Left lung (tissue), 10 donors: ENCODE data around the gene NDUFS7. TPM values are rescaled to one million over a fixed set of nuclear protein-coding genes. Genes with fewer than 3 reads are reported as not detected.

Experiments used
- ATAC-seq: fragments of 200-7000 bp; cut with Tn5 transposase; one replicate; pipeline ENCODE4 v1.9.1; 2020; ENCODE audit warnings: moderate library complexity
- DNase-seq, 4 donors: peaks; one replicate each; pipeline ENCODE4 v3.0.0-alpha.2; 2013 to 2020
- H3K27ac ChIP-seq, 2 donors: fragments of 200-600 bp; sonication (generic) in 1 of 2; one replicate each; pipeline versions ENCODE4 v1.5.0 to v1.8.0; 2020 to 2021
- H3K27me3 ChIP-seq, 2 donors: fragments of 200-600 bp; sonication (generic) in 1 of 2; one replicate each; pipeline versions ENCODE4 v1.5.0 to v1.8.0; 2020 to 2021
- H3K36me3 ChIP-seq, 2 donors: fragments of 200-600 bp; sonication (generic) in 1 of 2; one replicate each; pipeline versions ENCODE4 v1.5.0 to v1.8.0; 2020 to 2021
- H3K4me1 ChIP-seq, 2 donors: fragments of 200-600 bp; one replicate each; pipeline ENCODE4 v1.8.0; 2021
- H3K4me3 ChIP-seq, 2 donors: fragments of 200-600 bp; sonication (generic) in 1 of 2; one replicate each; pipeline versions ENCODE4 v1.5.0 to v1.8.0; 2020 to 2021; ENCODE audit warnings: mild to moderate bottlenecking in 1 of 2
- H3K9me3 ChIP-seq, 2 donors: fragments of 200-600 bp; sonication (generic) in 1 of 2; one replicate each; pipeline versions ENCODE4 v1.5.0 to v1.8.0; 2020 to 2021
- CTCF ChIP-seq, 2 donors: fragments of 200-600 bp; sonication (generic) in 1 of 2; IDR thresholded peaks; one replicate each; pipeline versions ENCODE4 v1.5.0 to v1.8.0; 2021; ENCODE audit warnings: antibody characterized with exemption in 2 of 2
- intact Hi-C, 2 donors: fragments of 100-400 bp; cut with DNase I; formaldehyde crosslinking; loops; one replicate each; pipeline versions ENCODE4 v1.11.2 to v1.14.2; 2022
- polyA plus RNA-seq, 6 donors: library from polyadenylated mRNA; unstranded; fragments of 120-200 nt; gene quantifications; one replicate each; pipeline ENCODE4 v1.2.1, GENCODE V29; 2013; ENCODE audit not compliant: insufficient read length in 6 of 6
- total RNA-seq, 2 donors: library from RNA; stranded (reverse); fragmentation: NEBNext Ultra II Directional; extraction: Animal tissue kit (Norgen Biotek cat#: 25700); gene quantifications; one replicate each; pipeline ENCODE4 v1.2.1, GENCODE V29; 2021
- donor health status: DM: no; HTN: yes; CAD: no.
- donor health status: DM: no; HTN: no; CAD: no.

Gene NDUFS7
- total and polyA plus RNA-seq, 8 donors = 30.3 to 85.4 (median 42.0) TPM

GRCh38 chr19:1441022-1441426 is 57.3 kb downstream of the NDUFS7 start:
- peaks cover 0 to 39% of the 10 kb centered on the region in 2 donors for H3K36me3 ChIP-seq
- peaks cover 8 to 15% of the 10 kb centered on the region in 2 donors for H3K27me3 ChIP-seq
- no peak overlapping the region for H3K27ac ChIP-seq
- ATAC-seq (no peak), DNase-seq (no peak)
- H3K4me3 ChIP-seq = no peak overlapping the region
- intact Hi-C loops = no loop called here
- peaks cover 13 to 45% of the 10 kb centered on the region in 2 donors for H3K4me1 ChIP-seq
- TF ChIP-seq CTCF (IDR thresholded peaks at IDR 0.05) = no peak
- no peaks in the 10 kb centered on the region for H3K9me3 ChIP-seq

GRCh38 chr19:1441677-1442438 is 58.2 kb downstream of the NDUFS7 start:
- Histone ChIP-seq H3K36me3 (peaks cover 0 to 39% of the 10 kb centered on the region in 2 donors), H3K27ac (no peak overlapping the region), H3K9me3 (no peaks in the 10 kb centered on the region), H3K27me3 (peaks cover 16 to 23% of the 10 kb centered on the region in 2 donors), H3K4me3 (no peak overlapping the region), H3K4me1 (peaks cover 20 to 53% of the 10 kb centered on the region in 2 donors)
- DNase-seq (peak in 1 of 4 donors; percentile 74), ATAC-seq (no peak)
- intact Hi-C loops = no loop called here
- no peak for TF ChIP-seq CTCF (IDR thresholded peaks at IDR 0.05)

Other genes starting within 250 kb of the NDUFS7 start
- gene SBNO2, start 209.6 kb upstream of the NDUFS7 start, total RNA-seq = 100 to 1,000 TPM in 1 of 2 donors, 10 to 100 TPM in 1; 68.3 to 119 TPM
- gene SBNO2, start 209.6 kb upstream of the NDUFS7 start, polyA plus RNA-seq = 10 to 100 TPM; 17.9 to 25.5 (median 22.5) TPM
- gene STK11, start 178.1 kb upstream of the NDUFS7 start, total RNA-seq = 10 to 100 TPM; 42.6 to 52.0 TPM
- 10 to 100 TPM; 46.4 to 58.4 (median 51.1) TPM for gene STK11, start 178.1 kb upstream of the NDUFS7 start, polyA plus RNA-seq
- 1 to 10 TPM in 1 of 2 donors, under 1 TPM in 1; 0.55 to 1.5 TPM for gene CBARP, start 145.9 kb upstream of the NDUFS7 start, total RNA-seq
- gene CBARP, start 145.9 kb upstream of the NDUFS7 start, polyA plus RNA-seq = 1 to 10 TPM in 5 of 6 donors, under 1 TPM in 1; 0.75 to 2.5 (median 1.3) TPM
- gene ATP5F1D, start 142.2 kb upstream of the NDUFS7 start, total RNA-seq = 100 to 1,000 TPM; 139 to 161 TPM
- gene ATP5F1D, start 142.2 kb upstream of the NDUFS7 start, polyA plus RNA-seq = 100 to 1,000 TPM in 1 of 6 donors, 10 to 100 TPM in 5; 55.0 to 107 (median 71.8) TPM
- gene MIDN, start 135.3 kb upstream of the NDUFS7 start, total RNA-seq = 100 to 1,000 TPM in 1 of 2 donors, 10 to 100 TPM in 1; 87.4 to 115 TPM
- gene MIDN, start 135.3 kb upstream of the NDUFS7 start, polyA plus RNA-seq = 10 to 100 TPM; 34.3 to 64.9 (median 53.0) TPM
- 100 to 1,000 TPM; 220 to 235 TPM for gene CIRBP, start 114.6 kb upstream of the NDUFS7 start, total RNA-seq
- 1,000 to 10,000 TPM in 3 of 6 donors, 100 to 1,000 TPM in 3; 873 to 1,079 (median 988) TPM for gene CIRBP, start 114.6 kb upstream of the NDUFS7 start, polyA plus RNA-seq
- 10 to 100 TPM; 48.0 to 58.7 TPM for gene FAM174C, start 108.4 kb upstream of the NDUFS7 start, total RNA-seq
- gene FAM174C, start 108.4 kb upstream of the NDUFS7 start, polyA plus RNA-seq = 10 to 100 TPM; 10.6 to 22.2 (median 17.2) TPM
- gene EFNA2, start 98.0 kb upstream of the NDUFS7 start, total RNA-seq = under 1 TPM in 1 of 2 donors, not detected in 1; 0.52 TPM
- 1 to 10 TPM in 3 of 6 donors, under 1 TPM in 3; 0.48 to 2.0 (median 1.1) TPM for gene EFNA2, start 98.0 kb upstream of the NDUFS7 start, polyA plus RNA-seq
- 10 to 100 TPM in 1 of 2 donors, 1 to 10 TPM in 1; 5.9 to 19.2 TPM for gene GAMT, start 17.6 kb downstream of the NDUFS7 start, total RNA-seq
- 10 to 100 TPM; 19.4 to 26.1 (median 24.3) TPM for gene GAMT, start 17.6 kb downstream of the NDUFS7 start, polyA plus RNA-seq
- gene DAZAP1, start 23.7 kb downstream of the NDUFS7 start, total RNA-seq = 100 to 1,000 TPM in 1 of 2 donors, 10 to 100 TPM in 1; 87.6 to 132 TPM
- 100 to 1,000 TPM in 1 of 6 donors, 10 to 100 TPM in 5; 86.4 to 108 (median 93.7) TPM for gene DAZAP1, start 23.7 kb downstream of the NDUFS7 start, polyA plus RNA-seq
- gene RPS15, start 54.5 kb downstream of the NDUFS7 start, total RNA-seq = 100 to 1,000 TPM; 942 to 951 TPM
- gene RPS15, start 54.5 kb downstream of the NDUFS7 start, polyA plus RNA-seq = 100 to 1,000 TPM; 673 to 987 (median 817) TPM
- gene APC2, start 66.2 kb downstream of the NDUFS7 start, total RNA-seq = under 1 TPM; 0.06 to 0.10 TPM
- 1 to 10 TPM in 3 of 6 donors, under 1 TPM in 3; 0.42 to 1.4 (median 0.91) TPM for gene APC2, start 66.2 kb downstream of the NDUFS7 start, polyA plus RNA-seq
- gene C19orf25, start 95.3 kb downstream of the NDUFS7 start, total RNA-seq = 10 to 100 TPM; 31.1 to 32.2 TPM
- gene C19orf25, start 95.3 kb downstream of the NDUFS7 start, polyA plus RNA-seq = 10 to 100 TPM; 17.7 to 27.8 (median 22.8) TPM
- 1 to 10 TPM; 1.9 to 3.2 TPM for gene PCSK4, start 106.4 kb downstream of the NDUFS7 start, total RNA-seq
- gene PCSK4, start 106.4 kb downstream of the NDUFS7 start, polyA plus RNA-seq = 1 to 10 TPM; 3.4 to 6.1 (median 4.3) TPM
- 1 to 10 TPM; 1.6 to 2.0 TPM for gene REEP6, start 107.3 kb downstream of the NDUFS7 start, total RNA-seq
- gene REEP6, start 107.3 kb downstream of the NDUFS7 start, polyA plus RNA-seq = 1 to 10 TPM; 3.1 to 5.9 (median 3.8) TPM
- 1 to 10 TPM; 3.0 to 5.3 TPM for gene ADAMTSL5, start 129.1 kb downstream of the NDUFS7 start, total RNA-seq
- under 1 TPM; 0.32 to 0.86 (median 0.53) TPM for gene ADAMTSL5, start 129.1 kb downstream of the NDUFS7 start, polyA plus RNA-seq
- gene PLK5, start 140.2 kb downstream of the NDUFS7 start, total RNA-seq = not detected
- gene PLK5, start 140.2 kb downstream of the NDUFS7 start, polyA plus RNA-seq = under 1 TPM; 0.09 to 0.32 (median 0.18) TPM
- 10 to 100 TPM; 25.2 to 42.6 TPM for gene MEX3D, start 184.4 kb downstream of the NDUFS7 start, total RNA-seq
- gene MEX3D, start 184.4 kb downstream of the NDUFS7 start, polyA plus RNA-seq = 10 to 100 TPM; 15.8 to 34.1 (median 26.1) TPM
- gene MBD3, start 209.0 kb downstream of the NDUFS7 start, total RNA-seq = 10 to 100 TPM; 64.7 to 91.9 TPM
- 10 to 100 TPM; 40.4 to 70.7 (median 54.4) TPM for gene MBD3, start 209.0 kb downstream of the NDUFS7 start, polyA plus RNA-seq
- 100 to 1,000 TPM; 200 to 232 TPM for gene UQCR11, start 221.6 kb downstream of the NDUFS7 start, total RNA-seq
- 100 to 1,000 TPM in 1 of 6 donors, 10 to 100 TPM in 5; 60.4 to 103 (median 79.5) TPM for gene UQCR11, start 221.6 kb downstream of the NDUFS7 start, polyA plus RNA-seq